HG02798 (cell line): ENCODE measurements around the gene TAMALIN.
A peak's percentile ranks its signal among the peaks of the same experiment; 100 is the strongest.

Experiments
- ATAC-seq: cut with Tn5 transposase; IDR thresholded peaks from one replicate; pipeline ENCODE4 v1.9.1; 2021; ENCODE audit warnings: mild to moderate bottlenecking; ENCODE audit not compliant: unreplicated experiment, poor library complexity

The TAMALIN gene

DNA sequence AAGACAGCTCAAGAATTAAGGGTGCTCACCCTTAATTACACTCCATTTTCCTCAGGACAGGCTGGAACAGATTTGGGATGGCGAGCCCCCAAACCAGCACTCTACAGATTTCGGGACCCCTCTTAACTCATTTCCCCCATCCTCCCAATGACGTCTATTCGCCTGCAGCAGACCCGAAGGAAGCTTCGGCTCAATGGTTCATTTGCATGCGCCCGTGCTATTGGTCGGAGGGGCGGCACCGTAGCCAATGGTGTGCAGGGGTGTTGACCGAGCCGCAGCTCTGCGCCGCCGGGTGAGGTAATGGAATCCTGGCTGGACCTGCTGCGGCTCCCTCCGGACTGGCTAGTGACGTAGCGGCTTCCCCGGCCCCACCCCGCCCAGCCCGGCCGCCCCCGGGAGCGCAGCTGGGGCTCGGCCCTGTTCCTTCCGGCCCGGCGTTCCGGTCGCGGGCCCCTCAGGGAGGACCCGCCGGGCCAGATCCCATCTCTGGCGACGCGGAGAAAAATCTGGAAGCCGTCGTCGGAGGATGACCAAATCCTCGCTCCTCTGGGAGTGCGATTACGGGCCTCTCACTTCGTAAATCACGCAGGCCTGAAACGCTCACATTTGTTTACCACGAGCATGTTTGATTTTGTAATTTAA is 26.2 kb downstream of the TAMALIN start:
- ATAC-seq = peak; percentile 97

DNA sequence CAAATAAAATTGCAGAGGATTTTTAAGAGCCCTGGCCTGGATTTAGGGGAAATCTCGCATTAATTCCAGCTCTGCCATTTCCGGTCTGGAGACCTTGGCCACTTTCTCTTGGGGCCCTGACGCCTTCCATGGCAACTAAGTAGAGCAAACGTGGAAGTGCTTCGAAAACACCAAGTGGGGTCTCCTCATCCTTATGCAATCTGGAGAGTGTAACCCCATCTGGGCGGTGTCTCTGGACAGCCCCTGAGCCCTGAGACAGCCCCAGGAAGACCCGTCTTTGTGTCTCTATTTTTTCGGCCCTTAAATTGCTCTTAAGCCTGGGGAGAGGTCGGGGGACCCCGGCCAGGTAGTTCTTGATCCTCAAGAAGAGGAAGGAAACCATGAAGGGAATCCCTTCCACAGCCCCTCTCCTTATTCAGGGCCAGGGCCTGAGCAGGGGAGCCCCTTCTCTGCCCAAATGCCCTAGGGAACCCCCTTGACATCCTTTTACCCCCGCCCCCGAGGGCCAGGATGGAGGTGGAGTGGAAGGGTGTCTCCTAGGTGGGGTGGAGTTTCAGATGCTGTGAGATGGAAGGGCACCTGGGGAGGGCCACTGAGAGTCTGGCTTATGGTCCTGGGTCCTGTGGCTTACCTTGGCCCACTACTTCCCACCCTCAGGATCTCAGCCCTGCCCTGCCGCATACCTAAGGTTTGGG is 26.8 kb downstream of the TAMALIN start:
- ATAC-seq = no peak

DNA sequence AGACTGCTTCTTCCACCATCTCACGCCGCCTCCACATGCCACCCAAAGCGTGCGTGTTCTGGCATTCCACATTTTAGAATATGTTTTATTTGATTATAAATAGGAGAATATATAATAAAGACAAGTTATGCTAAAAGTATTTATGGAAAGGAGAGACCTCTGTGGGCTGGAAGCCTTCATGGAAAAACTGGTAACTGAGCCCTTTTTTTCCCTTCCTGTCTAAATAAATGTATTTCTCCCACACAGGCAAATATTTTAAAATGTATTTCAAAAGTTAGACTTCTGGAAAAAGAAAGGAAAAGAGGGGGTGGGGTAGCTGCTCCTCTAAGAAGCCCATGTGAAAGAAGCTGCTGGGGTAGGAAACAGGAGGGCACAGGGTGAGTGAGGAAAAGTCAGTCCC is 28.4 kb downstream of the TAMALIN start:
- ATAC-seq = no peak

DNA sequence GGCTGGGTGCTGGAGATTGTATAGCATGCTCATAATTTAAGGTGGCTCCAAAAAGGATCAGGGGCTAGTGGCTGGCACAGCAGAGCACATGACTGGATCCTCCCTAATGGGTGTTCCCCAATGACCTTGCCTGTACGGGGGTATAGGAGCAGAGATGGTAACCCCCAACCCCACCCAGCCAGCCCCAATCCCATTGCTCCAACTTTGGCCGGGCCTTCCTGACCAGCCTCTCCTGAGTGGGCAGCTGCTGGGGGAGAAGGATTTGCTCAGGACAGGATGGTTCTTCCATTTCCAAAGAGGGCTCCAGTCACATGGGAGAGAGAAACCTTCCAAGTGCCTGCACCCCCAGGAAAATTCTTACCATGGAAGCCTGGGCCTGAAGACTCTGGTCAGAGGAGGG is 29.2 kb downstream of the TAMALIN start:
- ATAC-seq = no peak

DNA sequence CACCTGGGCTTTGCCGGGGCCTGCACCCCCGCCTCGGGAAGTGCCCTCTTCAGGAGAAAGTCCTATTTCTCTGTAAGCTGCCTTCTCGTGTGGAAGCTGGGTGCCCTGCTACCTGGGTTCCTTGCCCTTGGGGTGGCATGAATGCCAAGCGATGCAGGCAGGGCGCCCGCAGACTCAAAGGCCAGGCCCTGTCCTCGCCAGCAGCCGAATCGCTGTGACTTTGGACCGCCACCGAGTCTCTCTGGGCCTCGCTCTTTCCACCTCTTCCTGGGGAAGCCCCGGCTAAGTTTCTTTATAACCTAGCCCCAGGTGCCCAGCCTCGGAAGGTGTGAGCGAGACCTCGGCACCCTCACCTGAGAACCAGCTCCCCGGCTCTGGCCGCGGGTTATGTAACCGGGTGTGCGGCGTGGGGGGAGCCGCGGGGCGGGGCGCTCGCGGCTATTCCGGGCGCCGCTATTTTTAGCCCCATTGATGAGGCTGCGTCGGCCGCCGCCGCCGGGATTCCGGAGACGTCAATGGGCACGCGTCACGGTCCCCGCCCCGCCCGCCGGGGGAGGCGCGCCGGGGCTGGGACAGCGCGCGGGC is 29.9 kb downstream of the TAMALIN start:
- ATAC-seq = peak; percentile 36

DNA sequence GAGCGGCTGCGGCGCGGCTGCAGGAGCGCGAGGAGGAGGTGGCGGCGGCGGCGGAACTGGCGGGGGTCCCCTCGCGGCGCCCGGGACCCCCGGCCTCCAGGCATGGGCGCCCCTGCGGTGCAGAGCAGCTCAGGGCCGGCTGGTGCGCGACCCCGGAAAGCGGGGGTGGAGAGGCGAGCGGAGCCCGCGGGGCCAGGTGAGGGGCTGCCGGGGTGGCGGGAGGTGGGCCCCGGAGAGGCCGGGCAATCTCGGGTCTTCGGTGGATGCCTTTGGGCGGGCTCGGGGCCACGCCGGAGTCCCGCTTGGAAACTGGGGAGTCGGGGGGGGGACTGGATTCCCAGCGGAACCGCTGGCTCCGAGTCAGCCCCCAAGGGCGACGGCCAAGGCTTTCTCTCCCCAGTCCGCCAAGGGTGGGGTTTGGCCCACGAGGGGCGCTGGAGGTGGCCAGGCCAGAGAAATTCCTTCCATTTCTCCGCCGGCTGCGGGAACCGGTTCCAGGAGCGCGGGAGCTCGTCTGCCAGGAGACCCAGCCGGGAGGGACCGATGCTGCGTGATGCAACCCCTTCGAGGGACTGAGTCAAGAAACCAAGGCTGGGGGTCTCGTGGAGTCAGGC is 30.6 kb downstream of the TAMALIN start:
- no peak for ATAC-seq

DNA sequence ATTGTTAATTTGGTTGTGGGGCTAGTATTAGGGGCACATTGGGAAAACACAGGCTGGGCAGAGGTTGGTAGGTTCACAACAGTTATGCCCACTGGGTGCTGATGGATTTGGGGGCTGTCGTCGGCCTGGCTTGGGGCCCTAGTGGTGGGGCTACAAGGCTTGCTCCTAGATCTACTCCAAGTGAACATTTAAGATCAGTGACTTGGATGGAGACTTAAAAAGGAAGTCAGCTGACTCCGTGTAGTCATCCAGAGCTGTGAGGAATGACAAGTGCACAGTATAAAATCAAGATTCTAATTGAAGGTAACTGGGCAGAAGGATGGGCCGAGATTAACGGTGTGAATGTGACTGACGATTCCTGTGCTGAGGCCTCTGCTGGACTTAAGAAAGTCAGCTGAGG is 31.7 kb downstream of the TAMALIN start:
- no peak for ATAC-seq

DNA sequence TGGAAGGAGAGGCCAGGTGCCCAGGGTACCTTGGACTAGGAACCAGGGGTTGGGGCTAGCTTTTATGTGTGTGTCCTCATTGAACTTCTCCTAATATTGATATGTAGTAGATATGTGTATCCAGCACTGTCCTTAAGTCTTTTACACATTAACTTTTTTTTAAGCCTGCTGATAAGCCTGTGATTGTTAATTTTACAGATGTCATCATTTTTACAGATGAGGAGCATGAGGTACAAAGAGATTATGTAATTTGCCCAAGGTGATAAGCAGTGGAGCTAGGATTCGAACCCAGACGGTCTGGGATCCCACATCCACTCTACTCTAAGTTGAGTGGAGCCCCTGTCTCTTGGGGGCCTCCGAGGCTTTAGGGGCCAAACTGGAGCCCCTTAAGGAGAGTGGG is 34.3 kb downstream of the TAMALIN start:
- ATAC-seq = no peak

DNA sequence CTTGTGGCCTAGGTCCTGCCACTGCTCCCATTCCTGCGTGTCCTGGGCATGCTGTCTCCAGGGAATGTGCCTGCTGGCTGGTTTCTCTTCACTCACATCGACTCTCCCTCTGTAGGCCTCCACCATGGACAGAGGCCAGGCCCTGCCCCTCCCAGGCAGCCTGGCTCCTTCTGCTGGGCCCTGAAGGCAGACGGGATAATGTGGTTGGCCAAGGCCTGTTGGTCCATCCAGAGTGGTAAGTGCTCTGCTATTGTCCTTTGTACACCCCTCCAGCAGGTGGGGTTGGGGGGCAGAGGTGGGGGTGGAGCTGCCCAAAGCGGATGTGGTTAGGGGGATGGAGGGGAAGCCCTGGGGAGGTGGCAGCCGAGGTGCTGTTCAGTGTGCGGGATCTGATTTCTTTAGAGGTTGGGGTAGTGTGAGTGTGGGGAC is 35.0 kb downstream of the TAMALIN start:
- no peak for ATAC-seq

DNA sequence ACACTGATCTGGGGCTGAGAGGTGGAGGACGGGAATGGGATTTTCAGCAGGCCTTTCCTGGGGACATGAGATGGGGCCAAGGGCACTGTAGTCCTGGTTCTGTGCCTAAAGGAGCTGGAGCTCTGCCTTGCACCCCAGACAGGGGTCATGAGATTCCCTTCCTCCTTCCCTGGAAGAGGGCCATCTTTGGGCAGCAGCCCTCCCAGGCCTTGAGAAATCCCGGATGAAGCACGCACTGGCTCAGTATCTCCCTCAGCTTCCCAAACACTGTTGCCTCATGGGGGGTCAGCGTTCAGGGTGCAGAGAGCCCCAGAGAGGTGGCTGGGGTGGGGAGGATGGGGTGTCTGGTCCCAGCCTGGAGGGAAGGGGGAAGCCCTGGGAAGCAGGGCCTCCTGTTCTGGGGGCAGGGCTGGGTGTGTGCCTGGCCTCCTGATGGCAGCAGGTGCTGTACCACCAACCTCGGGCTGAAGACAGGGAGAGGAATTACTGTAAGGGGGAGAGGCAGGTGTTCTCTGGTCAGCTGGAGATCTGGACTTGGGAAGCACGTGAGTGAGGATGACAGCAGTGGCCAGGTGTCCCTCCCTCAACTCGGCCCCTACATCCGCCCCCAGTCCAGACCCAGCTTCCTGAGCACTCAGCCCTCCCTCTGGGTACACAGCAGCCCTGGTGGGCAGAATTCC is 36.1 kb downstream of the TAMALIN start:
- no peak for ATAC-seq

DNA sequence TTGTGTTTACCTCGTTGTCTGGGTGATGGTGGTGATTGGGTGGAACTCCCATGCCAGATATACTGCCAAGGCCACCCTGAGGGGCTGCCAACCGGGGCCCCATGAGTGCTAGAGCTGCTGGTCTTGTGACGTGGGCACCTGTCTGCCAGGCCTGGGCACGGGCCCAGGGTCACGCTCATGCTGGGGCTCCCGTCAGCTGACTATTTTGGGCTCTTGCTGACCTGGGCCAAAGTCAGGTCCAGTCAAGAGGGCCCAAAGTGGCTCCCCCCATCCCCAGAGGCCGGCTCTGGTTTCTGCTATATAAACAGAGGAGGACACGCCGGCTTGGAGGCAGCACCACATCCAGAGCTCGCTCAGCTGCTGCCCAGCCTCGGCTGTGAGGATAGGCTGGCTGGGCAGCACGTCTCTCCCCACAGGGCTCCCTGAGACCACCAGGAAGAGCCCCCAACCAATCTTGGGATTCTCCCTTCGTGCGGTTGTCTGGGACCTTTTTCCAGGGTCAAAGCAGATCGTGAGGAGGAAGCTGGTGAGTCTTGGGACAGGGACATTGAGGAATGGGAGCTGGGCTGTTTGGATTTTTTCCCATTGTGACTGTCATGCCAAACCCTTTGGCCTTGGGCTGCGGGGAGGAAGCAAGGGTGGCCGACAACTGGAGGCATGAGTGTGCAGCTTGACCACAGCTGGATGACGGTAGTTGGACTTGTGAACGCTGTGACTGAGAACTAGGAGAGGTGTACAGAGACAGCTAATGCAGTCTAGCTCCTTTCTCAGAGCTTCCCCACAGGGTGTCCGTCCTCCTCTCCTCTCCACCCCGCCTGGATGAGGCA is 36.9 kb downstream of the TAMALIN start:
- no peak for ATAC-seq

DNA sequence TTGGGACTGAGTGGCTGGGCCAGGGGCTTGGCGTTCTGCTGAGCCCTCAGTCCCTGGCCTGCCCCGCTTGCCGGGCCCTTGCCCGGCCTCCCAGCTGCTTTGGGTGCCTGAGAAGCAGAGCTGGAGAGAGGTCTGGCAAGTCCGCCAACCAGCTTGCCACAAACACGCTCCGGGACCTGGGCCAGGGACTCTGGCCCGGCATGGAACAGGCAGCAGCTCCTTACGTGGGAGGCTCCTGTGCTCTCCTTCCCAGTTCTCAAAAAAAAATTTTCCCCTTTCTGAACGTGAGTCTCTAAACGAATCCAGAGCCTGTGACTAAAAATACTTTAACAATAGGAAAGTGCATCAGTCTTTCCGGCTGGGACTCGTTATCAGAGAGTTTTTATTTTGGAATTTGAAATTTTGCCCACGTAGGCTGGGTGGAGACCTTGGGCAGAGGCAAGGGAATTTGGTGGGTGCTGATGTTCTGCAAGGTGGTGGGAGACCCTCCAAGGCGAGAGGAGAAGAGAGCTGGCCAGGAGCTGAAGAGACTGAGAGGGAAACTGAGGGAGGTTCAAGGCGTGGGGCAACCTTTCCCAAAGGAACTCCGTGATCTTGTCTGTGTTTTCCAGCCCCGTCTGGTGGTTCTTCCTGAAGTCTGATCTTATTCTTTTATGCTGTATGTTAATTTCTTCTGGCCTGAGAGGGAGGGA is 37.7 kb downstream of the TAMALIN start:
- no peak for ATAC-seq

DNA sequence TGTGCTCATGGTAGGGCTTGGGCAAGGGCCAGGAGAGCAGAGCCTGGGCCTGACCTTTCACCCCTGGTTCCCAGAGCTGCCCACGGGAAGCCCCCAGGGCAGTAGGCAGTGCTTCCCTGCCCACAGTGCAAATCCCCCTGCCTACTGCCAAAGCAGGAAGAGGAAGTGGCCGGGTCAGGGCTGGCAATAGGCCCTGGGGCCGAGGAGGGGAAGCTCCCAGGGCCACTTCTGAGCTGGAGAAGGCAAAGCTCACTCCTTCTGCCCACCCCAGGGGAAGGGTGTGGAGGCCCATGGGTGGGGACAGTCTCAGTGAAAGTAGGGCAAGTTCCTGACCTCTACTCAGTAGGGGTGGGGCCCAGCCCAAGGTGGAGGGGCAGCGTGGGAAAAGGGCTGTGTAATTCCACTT is 39.1 kb downstream of the TAMALIN start:
- no peak for ATAC-seq

DNA sequence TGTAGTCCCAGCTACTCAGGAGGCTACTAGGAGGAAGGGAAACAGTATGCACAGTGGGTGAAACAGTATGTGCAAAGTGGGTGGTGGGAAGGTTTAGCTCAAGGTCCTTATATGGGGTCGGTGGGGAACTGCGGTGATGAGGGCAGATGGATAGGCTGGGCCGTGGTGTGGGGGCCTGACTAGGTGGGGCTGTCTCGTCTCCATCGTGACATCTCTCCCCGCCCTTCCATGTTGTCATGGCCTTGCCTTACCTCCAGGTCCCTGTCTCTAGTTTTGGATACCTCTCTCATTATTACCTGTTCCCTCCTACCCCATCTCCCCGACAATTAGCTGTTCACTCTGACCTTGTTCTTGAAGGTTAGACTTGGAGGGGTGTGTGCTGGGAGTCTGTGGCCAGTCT is 40.1 kb downstream of the TAMALIN start:
- no peak for ATAC-seq

DNA sequence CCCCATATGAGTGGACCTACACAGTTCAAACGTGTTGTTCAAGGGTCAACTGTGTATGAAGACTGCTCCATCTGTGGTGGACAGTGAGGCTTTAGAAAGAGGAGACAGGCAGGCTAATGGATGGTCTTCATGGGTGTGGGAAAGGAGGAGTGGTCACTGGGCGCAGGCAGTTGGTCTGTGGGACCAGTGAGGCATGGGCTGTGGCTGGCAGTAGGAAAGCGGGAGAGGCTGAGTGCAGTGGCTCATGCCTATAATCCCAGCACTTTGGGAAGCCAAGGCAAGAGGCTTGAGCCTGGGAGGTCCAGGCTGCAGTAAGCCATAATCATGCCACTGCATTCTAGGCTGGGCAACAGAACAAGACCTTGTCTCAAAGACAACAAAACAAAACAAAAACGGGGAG is 42.5 kb downstream of the TAMALIN start:
- no peak for ATAC-seq

DNA sequence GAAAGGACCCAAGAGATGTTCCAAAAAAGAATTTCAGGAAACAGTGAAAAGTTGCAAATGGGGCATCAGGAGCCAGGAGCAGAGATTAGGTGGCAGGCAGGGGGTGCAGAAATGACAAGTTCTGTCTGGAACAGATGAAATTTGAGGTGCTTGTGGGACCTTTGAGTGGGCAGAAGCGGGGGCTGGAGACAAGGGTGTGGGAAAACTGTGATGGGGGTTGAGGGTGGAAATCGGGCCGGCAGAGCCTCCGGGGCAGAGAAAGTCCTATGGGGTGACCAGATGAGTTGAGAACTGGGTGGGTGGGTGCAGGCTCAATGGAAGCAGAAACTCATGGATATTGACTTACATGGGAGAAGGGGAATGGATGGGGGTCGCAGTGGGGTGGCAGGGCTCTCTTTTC is 42.9 kb downstream of the TAMALIN start:
- no peak for ATAC-seq

DNA sequence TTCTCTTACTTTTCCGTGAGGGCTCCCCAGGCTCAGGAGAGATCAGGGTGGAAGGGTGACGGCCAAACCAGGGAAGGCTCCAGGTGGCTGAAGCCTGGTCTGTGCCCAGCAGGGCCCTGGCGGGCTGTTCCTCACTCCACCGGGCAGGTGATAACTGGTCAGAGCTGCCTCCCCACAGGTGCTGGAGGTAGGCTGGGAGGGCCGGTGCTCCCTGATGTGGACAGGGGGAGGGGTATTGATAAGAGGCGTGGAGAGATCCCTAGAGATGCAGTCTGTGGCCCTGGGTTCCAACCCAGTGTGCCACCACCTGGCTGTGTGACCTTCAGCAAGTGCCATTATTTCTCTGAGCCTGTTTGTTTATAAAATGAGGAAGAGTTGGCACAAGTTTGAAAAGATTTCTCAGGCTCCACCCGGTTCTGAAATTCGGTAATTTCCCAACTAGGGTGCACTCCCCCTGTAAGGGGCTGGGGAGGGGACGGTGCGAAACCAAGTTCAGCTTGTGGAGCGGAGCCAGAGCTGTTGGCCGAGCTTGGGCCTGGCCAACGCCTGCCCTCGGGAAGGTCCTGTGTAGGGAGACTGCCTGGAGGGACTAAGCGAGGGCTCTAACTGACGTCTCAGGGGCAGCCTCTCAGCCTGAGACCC is 43.5 kb downstream of the TAMALIN start:
- ATAC-seq = no peak

DNA sequence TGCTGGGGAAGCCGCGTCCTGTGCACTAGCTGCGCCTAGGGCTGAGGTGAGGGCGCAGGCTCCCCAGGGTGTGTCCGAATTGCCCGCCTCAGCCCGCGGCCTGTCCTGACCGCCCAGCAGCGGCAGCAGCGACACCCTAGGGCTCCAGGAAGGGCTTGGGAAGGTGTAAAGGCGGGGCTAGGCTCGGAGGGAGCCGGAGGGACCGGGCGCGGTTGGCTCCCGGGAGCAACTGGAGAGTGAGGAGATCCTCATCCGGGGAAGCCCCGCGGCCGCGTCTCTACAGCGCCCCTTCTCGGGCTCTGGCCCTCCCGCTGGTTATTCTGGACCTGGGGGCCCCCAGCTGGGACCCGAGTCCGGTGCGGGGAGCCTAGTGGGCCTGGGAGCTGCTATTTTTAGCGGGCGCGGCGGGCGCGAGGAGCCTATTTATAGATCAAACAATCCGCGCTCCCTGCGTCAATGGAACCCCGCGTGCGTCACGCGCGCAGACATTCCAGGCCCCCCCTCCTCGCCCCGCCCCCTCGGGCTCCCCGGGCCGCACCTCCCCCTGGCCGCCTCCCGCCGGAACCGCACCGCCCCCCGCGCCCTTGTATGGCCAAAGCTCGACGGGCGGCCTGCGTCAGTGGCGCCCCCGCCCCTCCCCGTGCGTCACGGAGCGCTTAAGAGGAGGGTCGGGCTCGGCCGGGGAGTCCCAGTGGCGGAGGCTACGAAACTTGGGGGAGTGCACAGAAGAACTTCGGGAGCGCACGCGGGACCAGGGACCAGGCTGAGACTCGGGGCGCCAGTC is 44.2 kb downstream of the TAMALIN start, which contains the start of gene NR4A1:
Gene NR4A1, plus strand, starts transcription at position 685 of the 784 bp plus-strand sequence. CDS start 2,887 bp downstream, outside the sequence.
- peak; percentile 85 for ATAC-seq
